Epithelial cell of esophagus (primary cell): ENCODE data around the gene RBP3.

Experiments used
- DNase-seq: peaks from one replicate; pipeline ENCODE4 v3.0.0; 2010; ENCODE audit warnings: low read depth
- H3K4me3 ChIP-seq: 2 replicates; pipeline ENCODE4 v1.5.1; 2011; ENCODE audit warnings: mild to moderate bottlenecking, low read length, control low read depth
- CTCF ChIP-seq: IDR thresholded peaks from 2 replicates; pipeline ENCODE4 v1.5.1; 2011; ENCODE audit warnings: low read depth, mild to moderate bottlenecking, low read length, control low read depth, inconsistent platforms; ENCODE audit not compliant: insufficient read depth; ENCODE audit errors: missing control alignments

RBP3 gene

GRCh38 chr10:47303866-47304265 lies 44.3 kb upstream of the RBP3 start:
- TF ChIP-seq CTCF, result no peak
- no peak overlapping the region for H3K4me3 ChIP-seq
- no peak for DNase-seq

- no peak for DNase-seq
- H3K4me3 ChIP-seq, result no peak overlapping the region
- no peak for TF ChIP-seq CTCF
Observed at GRCh38 chr10:47305566-47305965, 42.6 kb upstream of the RBP3 start.

GRCh38 chr10:47306387-47307210 lies 41.6 kb upstream of the RBP3 start:
- TF ChIP-seq CTCF, result no peak
- H3K4me3 ChIP-seq, result no peak overlapping the region
- no peak for DNase-seq

GRCh38 chr10:47307381-47307780 lies 40.8 kb upstream of the RBP3 start:
- no peak for TF ChIP-seq CTCF
- no peak for DNase-seq

GRCh38 chr10:47308775-47309174 lies 39.4 kb upstream of the RBP3 start:
- no peak overlapping the region for H3K4me3 ChIP-seq
- no peak for TF ChIP-seq CTCF
- no peak for DNase-seq

More at GRCh38 chr10:47307381-47307780, 40.8 kb upstream of the RBP3 start:
- no peak overlapping the region for H3K4me3 ChIP-seq

- DNase-seq, result no peak
- H3K4me3 ChIP-seq, result no peak overlapping the region
- peak; percentile 34 for TF ChIP-seq CTCF
Observed at GRCh38 chr10:47309408-47310089, 38.6 kb upstream of the RBP3 start.

GRCh38 chr10:47310090-47310505 lies 38.1 kb upstream of the RBP3 start:
- no peak for TF ChIP-seq CTCF
- no peak for DNase-seq
- no peak overlapping the region for H3K4me3 ChIP-seq
